HG03571 (cell line): ENCODE measurements around the gene SMAD1.

Experiments
- ATAC-seq: cut with Tn5 transposase; IDR thresholded peaks from one replicate; pipeline ENCODE4 v1.9.1; 2021; ENCODE audit not compliant: unreplicated experiment

The SMAD1 gene

DNA sequence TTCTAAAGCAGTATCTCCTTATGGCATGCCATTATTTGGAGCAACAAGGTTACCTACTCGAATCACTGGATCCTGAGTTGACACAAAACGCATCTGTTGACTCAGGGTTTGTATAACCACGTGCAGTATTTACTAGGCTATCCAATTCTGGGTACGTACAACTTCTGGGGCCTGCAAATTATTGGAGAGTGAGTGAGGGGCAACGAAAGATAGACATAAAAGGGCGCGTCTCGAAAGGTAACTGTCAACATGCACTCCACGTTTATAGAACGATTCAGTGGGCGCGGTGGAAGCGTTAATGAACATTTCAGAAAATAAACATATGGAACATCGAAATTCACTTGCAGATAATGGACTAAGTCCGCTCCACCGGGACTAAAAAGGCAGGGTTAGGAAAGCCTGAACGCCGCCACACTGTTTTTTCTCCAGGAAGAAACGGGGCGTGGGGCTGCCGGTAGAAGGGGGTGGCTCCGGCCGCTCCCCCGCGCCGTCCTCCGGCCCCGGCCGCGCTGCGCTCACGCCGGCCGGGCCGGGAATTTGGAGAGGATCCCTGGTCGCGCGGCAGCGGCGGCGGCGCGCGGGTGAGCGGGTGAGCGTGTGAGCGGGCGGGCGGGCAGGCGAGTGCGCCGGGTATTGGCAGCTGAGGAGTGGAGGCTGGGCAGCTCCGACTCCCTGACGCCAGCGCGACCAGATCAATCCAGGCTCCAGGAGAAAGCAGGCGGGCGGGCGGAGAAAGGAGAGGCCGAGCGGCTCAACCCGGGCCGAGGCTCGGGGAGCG is at the start of gene SMAD1:
Gene SMAD1 (plus strand): TSS at position 690 of the 778 bp plus-strand sequence. CDS start 32,761 bp downstream, outside the sequence.
- ATAC-seq, result peak; percentile 47

DNA sequence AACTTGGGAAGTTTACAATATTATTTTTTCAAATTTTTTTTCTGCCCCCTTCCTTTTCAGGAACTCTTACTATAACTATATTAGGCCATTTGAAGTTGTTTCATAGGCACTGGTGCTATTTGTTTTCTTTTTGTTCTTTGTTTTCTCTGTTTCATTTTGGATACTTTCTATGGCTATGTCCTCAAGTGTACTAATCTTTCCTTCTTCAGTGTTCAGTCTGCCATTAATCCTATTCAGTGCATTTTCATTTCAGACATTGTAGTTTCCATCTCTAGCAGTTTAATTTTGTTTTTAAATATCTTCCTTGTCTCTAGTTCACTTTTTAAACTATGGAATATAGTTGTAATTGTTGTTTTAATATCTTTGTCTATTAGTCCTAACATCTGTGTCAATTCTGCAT is 48.0 kb upstream of the SMAD1 start:
- no peak for ATAC-seq

DNA sequence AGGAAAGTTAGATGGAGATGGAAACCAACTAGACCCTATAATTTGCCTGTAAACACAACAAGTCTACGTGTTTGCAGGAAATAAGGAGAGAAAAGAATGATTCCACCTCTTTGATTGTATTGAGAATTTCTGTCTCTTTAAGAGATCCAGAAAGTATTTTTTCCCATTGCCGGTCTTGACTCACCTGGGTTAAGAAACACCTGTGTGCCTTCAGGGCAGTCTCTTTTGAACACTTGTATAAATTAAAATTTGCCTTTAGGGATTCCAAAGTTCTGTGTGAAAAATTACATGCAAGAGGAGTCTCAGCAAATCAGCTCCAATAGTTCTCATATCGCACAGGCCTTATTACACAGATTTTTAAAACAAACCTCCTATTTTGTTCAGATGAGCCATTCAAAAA is 46.0 kb upstream of the SMAD1 start:
- no peak for ATAC-seq

DNA sequence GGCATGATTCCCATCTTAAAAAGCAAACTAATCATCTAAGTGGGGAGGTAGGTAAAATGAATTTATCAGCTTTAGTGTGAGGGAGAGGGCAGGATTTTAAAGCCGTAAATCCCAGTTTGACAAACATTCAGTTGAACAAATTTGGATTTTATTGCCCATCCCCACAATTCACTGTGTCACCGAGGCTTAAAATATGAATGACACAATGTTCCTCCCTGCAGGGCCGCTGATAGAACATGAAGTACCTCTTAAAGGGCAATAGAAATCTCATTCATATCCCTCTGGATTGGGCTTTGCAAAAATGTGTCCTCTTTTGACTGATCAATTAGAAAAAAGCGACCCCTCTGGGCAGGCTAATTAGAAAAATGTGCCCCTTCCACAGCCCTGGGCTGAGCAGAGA is 45.5 kb upstream of the SMAD1 start:
- ATAC-seq, result no peak

DNA sequence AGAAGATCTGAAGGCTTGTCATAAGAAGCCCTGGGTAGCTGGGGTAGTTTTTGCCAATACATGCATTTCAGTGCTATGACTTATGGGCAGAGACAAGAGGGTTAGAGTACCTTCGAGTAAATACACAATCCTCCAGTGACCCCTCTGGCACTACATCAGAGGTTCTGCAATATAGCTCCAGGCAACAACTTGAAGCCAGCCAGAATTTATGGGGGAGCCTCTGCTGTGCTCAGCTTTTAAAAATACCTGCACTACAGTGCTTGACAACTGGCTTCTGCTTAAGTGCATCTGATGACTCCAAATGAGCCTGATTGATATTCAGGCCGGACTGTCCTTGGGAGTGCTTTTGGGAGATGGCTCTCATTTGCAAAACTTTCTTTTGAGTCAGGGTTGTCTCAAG is 44.9 kb upstream of the SMAD1 start:
- no peak for ATAC-seq

DNA sequence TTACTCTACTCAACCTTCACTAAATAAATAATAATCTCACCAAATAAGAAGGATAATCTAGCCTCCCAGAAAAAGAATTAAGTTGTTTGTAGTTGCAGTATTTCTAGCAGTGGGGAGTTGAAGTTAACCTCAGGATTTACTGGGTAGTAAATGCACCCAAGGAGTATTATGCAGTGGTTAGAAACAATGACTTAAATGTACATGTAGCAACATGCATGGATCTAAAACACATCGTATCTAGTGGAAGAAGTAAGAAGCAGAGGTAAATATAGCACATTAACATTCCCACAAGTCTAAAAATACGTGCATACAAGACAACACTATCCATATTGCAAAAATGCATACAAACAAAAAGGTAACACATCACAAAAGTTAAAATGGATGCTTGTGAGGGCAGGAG is 44.2 kb upstream of the SMAD1 start:
- ATAC-seq, result no peak

DNA sequence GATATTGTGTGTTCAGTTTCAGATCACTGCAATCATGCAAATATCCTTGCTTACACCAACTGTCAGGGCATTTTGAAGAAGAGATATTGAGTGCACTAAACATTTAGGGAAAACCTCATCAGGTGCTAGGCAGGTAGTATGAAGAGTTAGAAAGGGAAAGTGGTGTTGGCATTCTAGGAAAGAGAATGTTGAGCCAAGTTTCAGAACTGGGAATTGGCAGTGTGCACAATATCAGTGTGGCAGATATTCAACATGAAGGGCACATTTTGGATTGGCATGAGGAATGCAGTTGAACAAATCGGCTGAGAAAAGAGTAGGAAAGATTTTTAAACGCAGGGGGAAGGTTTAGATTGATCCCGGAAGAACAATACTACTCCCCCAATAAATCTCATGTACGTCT is 43.4 kb upstream of the SMAD1 start:
- ATAC-seq, result no peak

DNA sequence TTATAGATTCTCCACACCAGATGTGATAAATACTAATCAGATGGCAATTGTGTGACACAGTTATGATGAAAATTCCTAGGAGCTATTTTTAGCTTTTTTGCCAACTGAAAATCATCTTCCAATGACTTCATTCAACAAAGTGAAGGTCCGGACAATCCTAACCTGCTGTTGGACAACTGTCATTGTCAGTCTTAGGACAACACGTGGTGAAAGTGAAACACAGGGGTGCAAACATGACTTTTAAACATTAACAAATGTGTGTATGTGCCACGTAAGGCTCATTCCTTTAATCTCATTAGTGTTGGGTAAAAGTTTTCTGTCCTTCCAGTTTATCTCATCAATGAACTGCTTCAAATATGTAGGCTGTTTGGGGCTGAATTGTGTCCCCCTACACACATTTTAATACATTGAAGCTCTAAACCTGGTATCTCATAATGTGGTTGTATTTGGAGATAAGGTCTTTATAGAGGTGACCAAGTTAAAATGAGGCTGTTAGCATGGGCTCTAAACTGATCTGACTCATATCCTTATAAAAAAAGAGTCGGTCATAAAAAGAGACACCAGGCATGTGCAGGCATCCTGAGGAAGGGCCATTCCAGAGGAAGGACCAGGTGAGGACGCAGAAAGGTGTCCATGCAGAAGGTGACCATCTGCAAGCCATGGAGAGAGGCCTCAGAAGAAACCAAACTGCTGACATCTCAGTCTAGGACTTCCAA is 41.2 kb upstream of the SMAD1 start:
- ATAC-seq, result no peak

DNA sequence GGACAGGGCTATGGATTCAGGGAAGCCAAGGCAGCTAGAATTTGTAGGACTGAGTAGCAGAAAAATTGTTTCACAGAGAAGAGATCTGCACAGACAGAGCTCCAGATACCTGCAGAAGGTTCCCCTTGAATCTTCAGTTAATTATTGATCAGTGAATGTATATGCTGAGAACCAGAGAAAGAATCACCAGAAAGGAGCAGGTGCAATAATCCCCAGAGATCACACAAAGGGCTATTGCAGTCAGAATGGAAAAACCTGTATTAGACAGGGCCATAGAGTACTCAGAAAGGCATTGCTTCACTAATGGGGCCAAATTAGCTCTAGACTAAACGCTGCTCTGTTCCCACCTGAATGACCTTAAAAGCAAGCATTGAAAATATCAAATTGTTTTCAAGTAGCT is 35.5 kb upstream of the SMAD1 start:
- peak; percentile 44 for ATAC-seq

DNA sequence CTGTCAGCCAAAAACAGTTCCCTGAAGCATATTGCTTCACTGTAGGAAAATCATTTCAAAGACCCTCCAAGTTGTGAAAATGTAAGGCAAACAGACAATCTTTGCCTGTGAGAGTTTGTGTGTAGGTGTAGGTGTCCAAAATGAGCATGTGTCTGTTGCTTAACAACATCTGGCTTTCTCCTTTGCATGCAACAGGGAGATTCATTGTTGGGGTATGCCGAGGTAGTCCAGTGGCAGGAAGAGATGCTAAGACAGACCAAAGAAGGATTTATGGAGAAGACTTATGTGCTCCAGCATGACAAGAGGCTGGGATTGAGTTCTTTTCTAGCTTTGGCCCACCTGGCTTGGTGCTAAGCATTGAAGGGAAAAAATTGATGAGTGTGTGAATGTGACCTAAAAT is 29.8 kb upstream of the SMAD1 start:
- no peak for ATAC-seq

DNA sequence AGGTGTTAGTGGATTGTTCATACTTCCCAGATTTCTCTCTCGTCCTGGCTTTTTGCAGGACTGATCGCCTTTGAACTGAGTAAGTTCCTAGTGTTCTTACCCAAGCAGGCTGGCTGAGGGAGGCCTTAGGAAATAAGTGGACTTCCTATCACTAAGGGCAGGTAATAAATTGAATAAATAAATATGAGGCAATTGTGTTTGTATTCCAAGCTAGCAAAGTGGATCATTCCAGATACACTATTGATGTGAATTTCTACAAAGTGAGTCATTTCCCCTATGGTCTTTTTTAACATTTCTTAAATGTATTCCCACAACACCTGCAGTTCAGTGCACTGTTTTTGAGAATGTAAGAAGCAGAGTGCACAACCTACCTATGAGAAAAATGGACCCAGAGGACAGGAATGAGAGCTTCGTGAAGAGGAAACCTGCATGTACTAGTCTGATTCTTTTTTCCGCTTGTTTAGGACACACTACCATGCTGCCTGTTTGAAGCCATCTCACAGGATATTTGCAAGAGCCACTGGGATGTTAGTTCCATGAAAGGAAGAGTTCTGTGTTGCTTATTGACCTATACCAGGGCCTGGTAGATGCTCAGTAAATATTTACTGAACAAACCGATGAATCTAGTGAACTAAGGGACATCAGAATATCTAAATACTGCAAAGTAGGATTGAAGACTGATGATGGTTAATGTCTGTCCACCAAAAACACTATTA is 29.0 kb upstream of the SMAD1 start:
- ATAC-seq, result no peak

DNA sequence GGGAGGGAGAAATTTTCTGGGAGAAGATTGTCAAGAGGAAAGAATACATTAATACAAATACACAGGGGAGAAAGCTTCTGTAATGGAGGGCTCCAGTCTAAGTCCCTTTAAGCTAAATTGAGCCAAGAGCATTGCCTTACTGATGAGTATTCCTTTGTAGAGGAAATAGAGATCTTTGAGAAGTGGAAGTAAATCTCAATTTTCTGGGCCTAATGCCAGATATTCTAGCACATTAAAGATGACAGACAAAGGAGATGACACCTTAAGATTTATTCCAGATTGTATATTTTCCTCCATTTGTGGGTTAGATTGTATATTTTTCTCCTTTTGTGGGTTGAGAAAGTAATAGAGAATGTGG is 28.5 kb upstream of the SMAD1 start:
- no peak for ATAC-seq

DNA sequence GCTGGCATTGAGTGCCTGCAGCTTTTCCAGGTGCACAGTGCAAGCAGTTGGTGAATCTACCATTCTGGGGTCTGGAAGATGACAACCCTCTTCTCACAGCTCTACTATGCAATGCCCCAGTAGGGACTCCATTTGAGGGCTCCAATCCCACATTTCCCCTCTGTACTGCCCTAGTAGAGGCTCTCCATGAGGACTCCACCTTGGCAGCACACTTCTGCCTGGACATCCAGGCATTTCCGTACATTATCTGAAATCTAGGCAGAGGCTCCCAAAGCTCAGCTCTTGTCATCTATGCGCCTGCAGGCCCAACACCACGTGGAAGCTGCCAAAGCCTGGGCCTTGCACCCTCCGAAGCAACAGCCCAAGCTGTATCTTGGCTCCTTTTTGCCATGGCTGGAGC is 8.4 kb upstream of the SMAD1 start:
- ATAC-seq, result no peak

DNA sequence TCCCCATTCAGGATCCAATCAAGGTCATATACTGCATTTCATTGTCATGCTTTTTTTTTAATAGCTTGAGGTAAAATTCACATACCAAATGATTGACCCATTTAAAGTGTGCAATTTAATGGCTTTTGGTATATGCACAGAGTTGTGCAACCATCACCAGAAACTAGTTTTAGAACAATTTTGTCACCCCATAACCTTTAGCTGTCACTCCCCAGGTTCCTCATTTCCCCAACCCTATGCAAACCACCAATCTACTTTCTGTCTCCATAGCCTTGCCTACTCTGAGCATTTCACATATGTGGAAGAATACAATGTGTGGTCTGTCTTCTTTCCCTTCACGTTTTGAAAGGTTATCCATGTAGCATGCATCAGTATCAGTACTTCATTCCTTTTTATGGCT is 1.4 kb upstream of the SMAD1 start:
- no peak for ATAC-seq

DNA sequence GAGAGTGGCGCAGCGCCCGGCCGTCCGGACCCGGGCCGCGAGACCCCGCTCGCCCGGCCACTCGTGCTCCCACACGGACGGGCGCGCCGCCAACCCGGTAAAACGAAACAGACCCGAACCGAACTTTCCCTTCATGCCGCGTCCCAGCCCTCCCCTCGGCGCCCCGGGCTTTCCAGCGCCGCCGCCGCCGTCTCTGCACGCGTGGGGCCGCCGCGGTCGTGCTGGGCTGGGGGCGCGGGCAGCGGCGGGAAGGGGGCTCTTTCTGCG is 222 bp downstream of the SMAD1 start:
- no peak for ATAC-seq

DNA sequence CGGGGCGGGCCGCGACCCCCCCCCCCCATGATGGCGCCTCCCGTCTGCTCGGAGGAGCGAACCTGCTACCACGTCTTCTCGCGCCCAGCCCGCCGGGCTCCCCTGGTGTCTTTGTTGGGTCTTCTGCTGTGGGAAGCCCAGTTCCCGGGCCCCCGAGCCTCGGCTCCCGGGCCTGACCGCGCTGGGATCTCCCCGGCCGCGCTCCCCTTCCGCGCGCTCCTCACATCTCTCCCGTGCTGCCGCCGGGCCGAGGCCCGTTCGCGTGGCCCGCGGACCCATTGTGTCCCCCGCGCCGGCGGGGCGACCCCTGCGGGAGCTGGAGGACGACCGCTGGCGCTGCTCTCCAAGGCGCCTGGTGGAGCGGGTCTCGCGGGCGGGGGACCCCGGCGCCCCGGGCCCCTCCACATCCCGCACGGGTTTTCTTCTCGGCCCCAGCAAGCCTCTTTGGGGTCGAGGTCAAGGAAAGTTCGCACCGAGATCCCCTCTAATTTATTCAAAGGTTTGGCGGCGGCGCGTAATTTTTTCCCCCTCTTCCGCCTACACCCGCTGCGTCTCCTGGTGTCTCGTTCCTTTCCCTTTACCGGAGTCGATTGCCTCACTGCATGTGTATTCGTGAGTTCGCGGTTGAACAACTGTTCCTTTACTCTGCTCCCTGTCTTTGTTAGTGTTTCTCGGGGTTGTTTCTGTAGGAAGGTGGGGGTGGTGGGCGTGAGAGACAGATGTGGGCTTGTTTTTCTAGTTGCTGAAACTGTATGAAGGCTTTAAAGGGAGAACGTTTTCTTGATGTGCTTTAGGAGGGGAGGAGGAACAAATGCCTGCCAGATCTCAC is 770 bp downstream of the SMAD1 start:
- ATAC-seq, result peak; percentile 26

DNA sequence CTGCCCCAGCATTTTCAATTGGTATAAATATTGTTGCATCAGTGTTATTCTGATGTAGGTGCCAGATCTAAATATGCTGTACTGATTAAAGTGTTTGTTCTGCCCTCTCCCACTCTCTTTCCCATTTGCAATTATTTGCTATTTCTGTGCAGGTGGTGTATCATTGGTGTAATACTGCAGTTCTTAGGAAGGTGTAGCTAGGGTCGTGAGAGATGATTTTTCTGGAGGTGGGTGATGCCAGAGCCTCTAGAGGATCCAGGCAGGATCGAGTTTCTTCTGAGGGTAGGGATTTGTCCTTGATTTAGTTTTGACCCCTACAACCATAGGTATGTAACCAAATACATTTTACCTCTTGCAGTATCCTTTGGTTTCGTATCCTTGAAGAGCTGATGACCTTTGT is 1.9 kb downstream of the SMAD1 start:
- ATAC-seq, result no peak

DNA sequence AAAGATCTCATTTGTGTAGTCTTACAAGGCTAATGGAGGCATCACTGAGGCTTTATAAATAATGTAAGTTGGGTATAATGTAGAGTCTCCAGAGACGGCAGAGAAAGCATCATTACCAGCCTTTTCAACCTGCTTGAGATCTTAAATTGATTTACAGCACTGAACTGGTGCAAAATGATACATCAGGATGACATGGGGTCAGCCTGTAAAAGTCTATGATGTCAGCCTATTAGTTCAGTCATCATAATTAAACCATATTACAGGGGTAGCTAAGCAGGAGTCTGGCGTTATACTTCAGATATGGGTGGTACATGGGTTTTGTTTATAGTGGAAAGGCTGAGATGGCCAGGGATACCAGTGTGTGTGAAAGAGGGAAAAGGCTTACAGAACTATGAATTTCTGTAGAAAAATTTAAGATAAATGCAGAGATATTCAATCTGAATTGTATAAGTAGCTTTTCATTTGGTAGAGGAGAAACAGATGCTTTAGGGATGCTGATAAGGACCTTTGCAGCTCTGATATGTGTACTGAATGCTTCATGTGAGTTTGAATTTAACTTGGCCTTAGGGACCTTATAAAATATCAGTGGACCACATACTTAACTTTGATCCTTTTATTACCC is 2.7 kb downstream of the SMAD1 start:
- no peak for ATAC-seq

DNA sequence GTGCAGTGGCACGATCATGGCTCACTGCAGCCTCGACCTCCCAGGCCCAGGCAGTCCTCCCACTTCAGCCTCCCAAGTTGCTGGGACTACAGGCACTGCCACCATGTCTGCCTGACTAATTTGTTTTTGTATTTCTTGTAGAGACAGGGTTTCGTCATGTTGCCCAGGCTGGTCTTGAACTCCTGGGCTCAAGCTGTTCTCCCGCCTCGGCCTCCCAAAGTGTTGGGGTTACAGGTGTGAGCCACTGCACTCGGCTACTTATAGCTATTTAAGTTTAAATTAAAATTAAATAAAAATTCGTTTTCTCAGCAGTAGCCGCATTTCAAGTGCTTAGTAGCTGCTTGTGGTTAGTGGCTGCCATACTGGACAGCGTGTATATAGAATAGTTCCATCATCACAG is 3.5 kb downstream of the SMAD1 start:
- ATAC-seq, result no peak

DNA sequence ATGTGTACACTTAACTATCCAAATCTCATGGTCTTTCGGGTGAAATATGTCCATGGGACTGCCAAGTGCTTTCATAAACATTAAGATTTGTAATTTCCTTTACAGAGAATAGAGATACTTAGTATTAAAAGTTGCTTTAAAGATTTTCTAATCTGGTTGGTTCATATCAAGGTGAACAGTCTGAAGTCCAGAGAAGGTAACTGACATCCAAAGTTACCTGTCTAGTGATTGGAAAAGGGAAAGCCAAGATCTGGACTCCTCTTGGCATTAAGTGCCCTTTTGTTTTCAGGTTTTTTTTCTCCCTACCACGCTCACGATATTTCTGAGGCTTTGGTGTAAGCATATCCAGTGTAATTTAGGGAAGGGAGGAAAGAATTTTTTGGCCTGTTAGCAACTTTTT is 5.0 kb downstream of the SMAD1 start:
- no peak for ATAC-seq

DNA sequence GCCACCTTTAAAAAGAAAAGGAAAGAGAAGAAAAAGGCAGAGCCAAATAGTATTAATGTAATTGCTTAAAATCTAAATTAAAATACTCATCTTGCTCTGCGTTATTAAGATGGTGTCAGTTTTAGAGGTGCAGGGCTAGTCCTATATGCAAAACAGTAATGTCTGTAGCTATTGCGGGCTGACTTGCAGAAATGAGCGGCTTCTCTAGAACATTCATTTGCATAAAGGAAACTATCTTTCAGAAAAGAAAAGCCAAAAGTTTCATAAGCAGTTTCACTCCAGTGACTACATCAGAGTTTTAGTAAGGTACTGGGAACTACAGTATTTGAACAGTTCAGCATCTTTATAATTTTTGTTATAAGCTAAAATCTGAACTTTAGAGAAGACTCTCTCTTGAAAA is 6.0 kb downstream of the SMAD1 start:
- ATAC-seq, result peak; percentile 99
